ENCODE measurements around the gene DHPS.
"Not testable (repeated sequence)": the region's sequence is repeated elsewhere in the genome, so short reads cannot be mapped to it uniquely, and the experiment has no call there.

DHPS gene

DNA sequence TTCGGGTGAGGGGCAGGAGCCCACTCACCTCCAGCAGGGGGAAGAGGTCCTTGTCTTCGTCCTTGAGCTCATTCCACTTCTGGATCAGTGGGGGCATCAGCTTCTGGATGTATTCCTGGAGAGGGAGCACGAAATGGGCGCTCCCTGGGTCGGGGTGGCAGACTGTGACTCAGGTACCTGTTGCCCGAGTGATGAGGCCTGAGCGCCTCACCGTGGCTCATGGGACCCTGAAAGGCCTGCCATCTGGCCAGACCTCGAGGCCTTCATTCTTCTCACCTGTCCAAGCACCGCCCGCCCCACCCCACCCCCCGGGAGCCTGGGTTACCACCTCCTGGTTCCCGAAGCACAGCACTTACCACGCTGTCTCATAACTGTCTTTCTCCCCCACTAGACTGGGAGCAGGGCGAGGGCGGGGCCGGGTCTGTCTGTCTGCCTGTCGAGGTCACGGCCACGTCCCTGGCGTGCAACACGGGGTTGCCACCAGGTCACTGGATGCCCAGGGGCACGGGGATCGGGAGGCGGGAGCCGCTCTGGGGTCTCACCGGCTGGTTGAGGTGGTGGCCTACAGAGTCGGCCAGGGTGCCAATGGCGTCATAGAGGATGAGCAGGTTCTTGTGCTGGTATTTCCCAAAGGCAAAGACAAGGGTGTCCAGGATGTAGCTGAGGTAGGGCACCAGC is 24.1 kb upstream of the DHPS start:
- DNase-seq (ENCODE audit: low read depth in 2 of 2): no peak

DNA sequence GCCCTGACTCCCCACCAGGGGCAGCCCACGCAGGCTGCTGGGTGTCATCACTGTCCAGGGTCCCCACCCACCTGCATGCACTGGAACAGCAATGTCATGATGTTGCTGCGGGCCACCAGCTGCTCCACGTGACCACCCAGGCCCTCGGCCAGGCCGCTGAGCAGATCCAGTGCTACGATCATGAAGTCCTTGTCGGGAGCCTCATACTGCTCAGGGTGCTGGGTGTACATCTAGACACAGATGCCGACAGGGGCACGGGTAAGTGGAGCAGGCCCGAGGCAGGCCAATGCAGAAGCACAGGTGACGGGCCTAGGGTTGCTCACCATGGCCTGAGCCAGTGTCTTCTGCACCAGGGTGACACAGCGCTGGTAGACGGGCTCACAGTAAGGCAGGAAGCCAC is 23.5 kb upstream of the DHPS start:
- no peak for DNase-seq (ENCODE audit: low read depth in 2 of 2)

DNA sequence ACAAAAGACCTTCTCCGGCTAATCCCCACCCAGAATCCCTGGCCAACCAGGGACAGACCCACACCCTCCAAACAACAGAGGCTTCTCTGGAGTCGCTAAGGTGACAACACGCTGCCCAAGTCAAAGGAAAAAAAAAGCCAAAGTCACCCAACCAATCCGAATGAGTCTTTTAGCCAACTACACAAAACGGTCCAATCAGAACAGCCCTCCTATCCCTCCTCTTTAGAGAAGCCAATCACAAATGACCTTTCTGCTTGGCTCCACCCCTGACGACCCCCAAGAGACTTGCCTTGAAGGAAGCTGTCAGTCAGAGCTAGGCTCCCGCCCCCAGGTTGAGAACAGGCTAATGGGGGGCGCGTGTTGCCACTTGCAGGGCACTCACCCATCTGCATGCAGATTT is 21.4 kb upstream of the DHPS start:
- no peak for DNase-seq (ENCODE audit: low read depth in 2 of 2)

DNA sequence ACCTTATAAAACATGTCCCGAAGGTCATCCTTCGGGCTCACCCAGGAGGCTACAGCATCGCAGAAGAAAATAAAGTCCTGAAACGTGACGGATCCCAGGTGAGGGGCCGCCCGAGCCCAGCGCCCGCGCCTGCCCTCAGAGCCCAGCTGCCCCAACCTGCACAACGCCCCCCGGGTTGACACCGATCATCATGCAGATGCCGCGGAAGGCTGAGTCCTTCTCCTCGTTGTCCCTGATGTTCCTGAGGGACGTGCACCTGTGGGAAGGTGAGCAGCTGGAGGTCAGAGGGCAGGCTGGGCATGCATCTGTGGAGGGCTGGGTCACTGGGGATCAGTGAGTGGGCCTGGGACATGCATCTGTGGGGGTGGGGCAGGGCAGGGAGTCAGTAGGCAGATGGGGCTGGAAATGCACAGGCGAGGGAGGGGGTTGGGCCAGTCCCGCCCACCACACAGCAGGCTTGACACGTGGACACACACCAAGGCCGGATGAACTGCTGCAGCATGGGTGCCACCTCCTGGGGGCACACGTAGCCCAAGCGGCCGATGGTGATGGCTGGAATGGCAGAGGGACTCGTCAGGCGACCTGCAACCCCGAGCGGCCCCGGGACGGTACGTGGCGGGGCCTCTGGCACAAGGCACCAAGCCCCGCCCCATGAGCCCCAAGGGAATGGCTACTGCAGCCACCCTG is 20.1 kb upstream of the DHPS start:
- DNase-seq (ENCODE audit: low read depth in 2 of 2): no peak

DNA sequence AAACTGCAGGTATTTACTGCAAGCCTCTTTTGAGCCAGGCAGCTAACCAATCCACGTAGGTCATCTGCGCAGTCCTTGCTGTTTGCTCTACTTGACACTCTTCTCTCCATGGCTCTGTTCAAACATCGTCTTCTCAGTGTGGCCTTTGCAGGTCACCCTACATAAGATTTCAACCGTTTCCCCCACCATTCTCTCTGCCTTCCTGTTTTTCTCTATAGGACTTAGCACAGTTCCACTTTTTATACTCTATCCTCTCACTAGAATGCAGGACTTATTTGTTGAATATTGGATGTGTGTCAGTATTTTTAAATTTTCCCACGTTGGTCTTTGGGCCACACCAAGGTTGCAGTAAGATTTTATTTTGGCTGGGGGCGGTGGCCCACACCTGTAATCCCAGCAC is 16.5 kb upstream of the DHPS start:
- DNase-seq (ENCODE audit: low read depth in 2 of 2): no peak

DNA sequence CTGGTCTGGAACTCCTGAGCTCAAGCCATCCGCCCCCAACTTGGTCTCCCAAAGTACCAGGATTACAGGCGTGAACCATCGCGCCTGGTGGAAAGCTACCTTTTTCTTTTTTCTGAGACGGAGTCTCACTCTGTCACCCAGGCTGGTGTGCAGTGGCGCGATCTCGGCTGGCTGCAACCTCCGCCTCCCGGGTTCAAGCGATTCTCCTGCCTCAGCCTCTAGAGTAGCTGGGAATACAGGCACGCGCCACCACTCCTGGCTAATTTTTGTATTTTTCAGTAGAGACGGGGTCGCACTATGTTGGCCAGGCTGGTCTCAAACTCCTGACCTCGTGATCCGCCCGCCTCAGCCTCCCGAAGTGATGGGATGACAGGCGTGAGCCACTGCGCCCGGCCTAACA is 15.7 kb upstream of the DHPS start:
- not testable (repeated sequence) for DNase-seq (ENCODE audit: low read depth in 2 of 2)

DNA sequence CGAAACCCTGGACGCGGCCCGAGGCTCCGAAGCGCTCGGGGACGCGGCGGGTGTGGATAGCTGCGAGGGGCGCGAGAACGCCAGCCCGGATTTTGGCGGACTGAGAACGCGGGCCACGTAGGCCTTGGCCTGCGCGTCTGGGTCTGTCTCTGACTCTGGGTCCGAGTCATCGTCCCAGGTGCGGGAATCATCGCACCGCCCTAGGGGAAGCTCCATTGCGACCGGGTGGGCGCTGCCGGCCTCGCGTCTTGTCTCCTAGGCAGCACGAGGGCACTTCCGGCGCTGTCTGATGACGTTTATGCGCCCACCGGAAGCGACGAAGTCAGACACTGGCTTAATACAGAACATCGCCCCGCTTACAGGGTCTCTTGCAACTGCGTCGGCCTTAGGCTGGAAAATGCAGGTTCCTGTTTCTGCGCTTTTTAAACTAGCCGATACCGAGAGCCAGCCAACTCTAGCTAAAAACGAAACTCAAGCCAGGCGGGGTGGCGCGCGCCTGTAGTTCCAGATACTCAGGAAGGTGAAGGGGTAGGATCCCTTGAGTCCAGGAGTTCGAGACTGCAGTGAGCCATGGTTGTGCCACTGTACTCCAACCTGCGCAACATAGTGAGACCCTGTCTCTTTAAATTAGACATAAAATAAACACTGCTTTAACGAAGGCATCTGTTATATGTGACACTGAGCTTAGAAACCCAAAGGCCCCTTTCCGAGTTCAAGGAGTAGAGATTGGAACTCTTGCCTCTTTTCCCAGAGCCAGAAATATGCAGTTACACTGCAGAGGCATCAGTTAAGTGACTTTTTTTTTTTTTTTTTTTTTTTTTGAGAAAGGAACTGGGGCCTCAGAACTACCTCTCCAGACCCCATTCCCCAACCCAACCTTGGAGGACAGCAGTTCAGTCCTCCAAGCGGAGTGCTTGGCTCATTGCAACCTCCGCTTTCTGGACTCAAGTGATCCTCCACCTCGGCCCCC is 15.0 kb upstream of the DHPS start, which contains the start of gene FBXW9:
FBXW9 (minus strand) TSS at position 266 of the 970 bp plus-strand sequence; CDS start at position 216, 50 bp downstream.
- DNase-seq (ENCODE audit: low read depth in 2 of 2): peak; percentile 94 to 97

DNA sequence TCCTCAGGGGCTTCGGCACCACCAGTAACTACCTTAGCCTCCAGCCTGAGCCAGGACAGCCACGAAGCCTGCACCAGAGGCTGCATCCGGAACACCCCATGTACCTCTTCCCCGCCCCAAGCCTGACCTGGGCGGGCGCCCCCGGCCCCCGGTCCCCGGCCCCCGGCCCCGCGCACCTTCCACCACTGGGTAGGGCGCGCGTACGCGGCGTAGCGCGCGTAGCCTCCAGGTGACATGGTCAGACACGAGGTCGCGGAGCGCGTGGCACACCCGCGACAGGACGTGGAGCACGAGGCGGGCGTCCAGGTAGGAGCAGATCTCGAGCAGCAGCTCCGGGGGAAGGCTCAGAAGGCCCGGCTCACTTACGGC is 14.3 kb upstream of the DHPS start:
- no peak for DNase-seq (ENCODE audit: low read depth in 2 of 2)

DNA sequence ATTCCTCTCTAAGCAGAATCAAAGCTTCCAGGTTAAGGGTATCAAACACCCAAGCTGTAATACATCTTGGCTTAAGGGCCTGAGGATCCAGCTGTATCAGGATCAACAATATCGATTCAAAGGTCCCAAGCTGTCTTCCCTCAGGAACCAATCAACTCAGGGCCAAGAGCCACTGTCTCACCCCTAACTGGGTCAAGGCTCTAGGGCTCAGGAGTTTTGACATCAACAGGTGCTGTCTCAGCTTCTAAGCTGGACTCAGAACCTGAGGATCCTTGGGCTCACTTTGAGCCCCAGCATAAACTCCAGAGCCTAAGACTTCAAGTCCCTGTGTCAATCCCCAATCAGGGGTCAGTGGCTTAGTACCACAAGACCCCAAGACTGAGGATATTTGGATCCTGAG is 13.8 kb upstream of the DHPS start:
- no peak for DNase-seq (ENCODE audit: low read depth in 2 of 2)

DNA sequence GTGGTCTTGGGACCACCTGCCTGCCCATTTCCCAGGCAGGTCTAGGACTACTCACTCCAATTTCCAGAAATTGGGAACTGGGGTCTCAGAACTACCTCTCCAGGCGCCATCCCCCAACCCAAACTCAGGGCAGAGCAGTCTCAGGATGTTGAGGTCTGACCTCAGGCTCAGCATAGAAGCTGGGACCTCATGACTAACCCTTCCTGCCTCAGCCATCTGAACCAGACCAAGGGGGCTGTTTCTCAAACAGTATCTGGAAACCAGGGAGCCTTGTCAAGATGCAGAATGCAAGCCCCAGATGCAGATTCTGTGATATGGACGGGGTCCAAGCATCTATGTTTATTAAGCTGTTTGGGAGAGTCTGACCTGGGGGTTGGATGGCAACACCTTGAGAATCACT is 13.4 kb upstream of the DHPS start:
- DNase-seq (ENCODE audit: low read depth in 2 of 2): no peak

DNA sequence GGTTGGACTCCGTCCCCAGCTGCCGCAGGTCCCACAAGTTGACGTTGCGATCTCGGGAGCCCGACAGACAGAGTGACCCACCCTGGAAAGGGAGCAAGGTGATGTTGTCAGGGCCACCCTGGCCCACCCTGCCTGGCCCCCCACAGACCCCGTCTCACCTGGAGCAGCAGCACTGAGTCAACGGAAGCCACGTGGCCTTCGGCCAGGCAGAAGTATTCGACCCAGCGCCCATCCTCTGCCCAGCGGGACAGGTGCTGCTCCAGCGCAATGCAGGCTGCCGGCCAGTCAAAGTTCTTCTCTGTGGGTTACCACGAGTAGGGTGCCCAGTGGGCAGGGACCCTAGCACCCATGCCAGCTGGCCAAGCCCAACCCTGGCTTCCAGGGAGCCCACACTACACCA is 13.0 kb upstream of the DHPS start:
- DNase-seq (ENCODE audit: low read depth in 2 of 2): no peak

DNA sequence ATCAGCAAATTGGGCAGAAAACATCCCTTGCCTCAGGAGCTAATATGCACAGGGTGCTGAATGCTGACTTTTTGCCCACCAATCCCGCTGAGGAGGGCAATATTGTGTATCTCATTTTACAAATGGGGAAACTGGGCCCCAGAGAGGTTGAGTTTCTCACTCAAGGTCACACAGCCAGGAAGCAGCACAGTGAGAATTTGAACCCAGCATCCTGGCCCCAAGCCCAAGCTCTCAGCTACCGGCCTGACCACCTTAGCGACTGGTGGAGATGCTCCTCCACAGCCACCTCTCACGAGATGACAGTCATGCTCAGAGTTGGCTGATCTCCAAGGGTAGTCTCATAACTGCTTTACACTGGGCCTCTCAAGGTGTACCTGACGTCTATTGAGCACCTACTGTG is 11.3 kb upstream of the DHPS start:
- no peak for DNase-seq (ENCODE audit: low read depth in 2 of 2)

DNA sequence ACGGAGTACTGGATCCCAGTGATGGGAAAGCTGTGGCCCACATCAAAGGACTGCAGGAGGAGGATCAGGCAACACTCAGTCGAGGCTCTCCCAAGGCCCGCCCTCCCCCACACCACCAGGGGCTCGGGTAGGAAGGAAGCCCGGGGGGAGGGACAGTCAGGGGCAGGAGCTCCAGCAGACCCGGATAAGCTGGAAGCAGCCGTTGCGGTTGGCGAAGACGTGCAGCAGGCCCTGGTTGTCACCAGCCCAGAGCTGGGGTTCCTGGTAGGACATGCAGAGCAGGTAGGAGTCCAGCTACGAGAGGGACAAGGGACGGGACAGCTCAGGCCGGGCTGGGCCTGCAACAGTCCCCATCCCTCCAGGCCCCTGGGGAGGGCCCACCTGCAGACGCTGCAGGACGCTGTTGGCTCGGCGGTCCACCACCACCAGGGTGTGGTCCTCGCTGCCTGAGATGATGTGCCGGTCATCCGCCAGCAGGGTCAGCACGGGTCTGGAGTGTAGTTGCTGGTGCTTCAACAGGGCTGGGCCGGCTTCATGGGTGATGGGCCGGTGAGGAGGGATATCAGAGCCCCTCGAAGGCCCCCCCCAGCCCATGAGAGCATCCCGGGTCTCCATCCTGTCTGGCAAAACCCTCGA is 8.0 kb upstream of the DHPS start:
- DNase-seq (ENCODE audit: low read depth in 2 of 2): no peak

DNA sequence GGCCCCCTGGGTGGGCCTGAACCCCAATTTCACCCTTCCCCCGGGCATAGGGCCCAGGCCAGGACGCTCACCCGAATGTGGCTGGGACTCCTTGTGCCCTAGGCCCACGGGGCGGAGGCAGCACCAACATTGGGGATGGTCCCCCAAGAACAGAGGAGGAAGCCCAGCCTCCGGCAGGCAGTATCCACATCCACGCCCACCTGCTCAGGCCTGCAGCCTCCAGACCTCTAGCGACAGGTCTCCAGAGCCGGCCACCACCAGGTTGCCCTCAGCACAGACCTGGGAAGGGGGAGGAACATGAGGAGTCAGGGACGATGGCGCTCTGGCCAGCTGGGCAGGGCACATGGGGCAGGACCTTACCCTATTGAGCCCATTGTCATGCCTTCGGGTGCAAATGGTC is 7.3 kb upstream of the DHPS start:
- no peak for DNase-seq (ENCODE audit: low read depth in 2 of 2)

DNA sequence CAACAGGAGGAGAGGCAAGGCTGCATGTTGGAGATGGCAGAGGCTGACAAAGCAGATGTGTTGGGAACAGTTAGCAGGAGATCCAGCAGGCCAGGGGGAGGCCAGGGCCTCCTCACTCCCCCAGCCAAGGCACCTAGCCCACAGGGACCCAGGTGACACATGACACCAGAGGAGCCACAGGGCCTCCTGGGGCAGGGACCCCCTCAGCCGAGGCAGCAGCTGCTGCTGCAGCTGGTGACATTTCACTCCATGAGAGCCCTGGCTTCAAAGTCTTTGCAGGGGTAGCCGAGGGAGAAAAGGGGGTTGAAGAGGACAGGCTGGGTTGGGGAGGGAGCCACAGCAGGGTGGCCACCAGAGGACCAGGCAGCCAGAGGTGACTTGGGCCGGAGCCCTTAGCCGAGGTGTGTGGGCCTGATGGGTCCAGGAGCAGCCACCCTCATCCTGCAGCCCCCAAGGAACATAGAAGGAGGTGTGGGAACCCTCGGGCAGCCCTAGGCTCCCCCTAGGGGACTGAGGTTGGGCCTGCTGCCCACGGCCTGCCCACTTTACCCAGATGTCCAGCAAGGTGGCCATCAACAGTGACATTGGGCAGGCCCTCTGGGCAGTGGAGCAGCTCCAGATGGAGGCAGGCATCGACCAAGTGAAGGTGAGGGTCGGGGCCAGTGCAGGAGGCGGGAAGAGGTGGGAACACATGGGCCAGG is 6.0 kb upstream of the DHPS start, which contains the start of gene GNG14:
GNG14 (plus strand) TSS at position 503 of the 701 bp plus-strand sequence; CDS start at position 554, 51 bp downstream.
- no peak for DNase-seq (ENCODE audit: low read depth in 2 of 2)

DNA sequence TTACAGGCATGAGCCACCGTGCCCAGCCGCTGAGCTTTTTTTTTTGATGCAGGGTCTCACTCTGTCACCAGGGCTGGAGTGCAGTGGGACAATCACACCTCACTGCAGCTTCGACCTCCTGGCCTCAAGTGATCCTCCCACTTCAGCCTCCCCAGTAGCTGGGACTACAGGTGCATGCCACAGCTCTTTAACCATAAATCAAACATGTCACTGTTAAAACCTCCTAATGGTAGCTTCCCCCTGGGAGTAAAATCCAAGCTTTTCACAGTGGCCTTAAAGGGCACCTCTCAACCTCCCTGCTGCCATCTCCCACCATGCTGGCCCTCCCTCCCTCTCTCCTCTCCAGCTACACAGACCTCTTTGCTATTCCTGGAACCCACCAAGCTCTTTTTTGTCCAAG is 4.2 kb upstream of the DHPS start:
- no peak for DNase-seq (ENCODE audit: low read depth in 2 of 2)

DNA sequence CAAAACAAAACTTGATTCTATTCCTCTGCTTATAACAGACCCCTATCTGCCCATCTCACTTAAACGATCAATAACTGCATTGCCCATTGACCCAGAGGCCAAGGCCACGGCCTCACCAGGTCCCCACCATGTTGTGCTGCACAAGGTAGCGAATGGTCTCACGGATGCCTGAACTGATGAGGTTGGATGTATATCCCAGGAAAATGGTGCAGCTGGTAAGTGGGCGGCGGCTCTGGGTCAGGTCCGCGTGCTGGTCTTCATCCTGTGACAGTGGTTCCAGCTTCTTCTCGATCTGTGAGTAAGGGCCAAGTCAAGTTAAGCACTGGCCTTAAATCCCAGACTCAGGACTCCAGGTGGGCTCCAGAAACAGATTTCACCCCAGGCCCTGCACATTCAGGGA is 1.6 kb downstream of the DHPS start:
- DNase-seq (ENCODE audit: low read depth in 2 of 2): no peak

DNA sequence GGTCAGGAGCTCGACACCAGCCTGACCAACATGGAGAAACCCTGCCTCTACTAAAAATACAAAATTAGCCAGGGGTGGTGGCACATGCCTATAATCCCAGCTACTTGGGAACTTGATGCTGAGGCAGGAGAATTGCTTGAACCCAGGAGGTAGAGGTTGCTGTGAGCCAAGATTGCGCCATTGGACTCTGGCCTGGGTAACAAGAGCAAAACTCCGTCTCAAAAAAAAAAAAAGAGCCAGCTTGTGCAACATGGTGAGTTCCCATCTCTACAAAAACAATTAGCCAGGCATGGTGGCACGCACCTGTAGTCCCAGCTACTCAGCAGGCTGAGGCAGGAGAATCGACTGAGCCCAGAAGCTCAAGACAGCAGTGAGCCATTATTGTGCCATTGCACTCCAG is 3.6 kb downstream of the DHPS start:
- not testable (repeated sequence) for DNase-seq (ENCODE audit: low read depth in 2 of 2)

DNA sequence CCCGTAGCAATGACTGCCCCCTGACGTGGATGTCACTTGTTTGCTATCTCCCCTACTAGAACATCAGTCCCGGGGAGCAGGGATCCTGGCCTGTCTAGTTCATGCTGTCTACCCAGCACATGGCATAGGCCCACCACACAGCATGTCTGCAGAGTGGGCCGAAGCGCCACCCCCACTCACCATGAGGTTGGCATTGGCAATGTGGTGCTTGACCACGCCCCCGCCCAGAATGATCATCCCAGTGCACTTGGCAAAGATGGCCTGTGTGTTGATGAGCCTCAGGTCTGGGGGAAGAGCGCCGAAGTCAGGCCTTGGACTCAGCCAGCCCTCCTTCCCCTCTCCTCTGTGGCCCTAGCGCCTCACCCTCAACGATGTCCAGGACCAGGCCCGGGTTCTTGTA is 4.8 kb downstream of the DHPS start:
- DNase-seq (ENCODE audit: low read depth in 2 of 2): no peak

DNA sequence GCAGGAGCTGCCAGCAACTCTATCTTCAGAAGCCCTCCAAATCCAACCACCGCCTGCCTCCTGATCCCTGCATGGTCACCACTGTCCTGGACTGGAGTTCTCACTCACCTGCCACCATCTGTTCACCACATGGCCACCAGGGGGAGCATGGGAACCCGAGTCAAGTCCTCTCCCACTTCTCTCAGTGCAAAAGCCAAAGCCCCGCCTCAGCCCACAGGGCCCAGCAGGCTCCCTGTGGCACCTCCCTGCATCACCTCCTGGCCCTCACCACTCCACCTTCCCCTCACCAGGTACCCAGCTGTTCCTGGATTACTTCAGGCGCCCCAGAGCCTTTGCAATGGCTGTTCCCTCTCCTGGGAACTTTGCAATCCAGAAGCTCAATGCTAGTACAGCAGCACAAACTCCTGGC is 5.3 kb downstream of the DHPS start:
- peak; percentile 57 to 76 for DNase-seq (ENCODE audit: low read depth in 2 of 2)

DNA sequence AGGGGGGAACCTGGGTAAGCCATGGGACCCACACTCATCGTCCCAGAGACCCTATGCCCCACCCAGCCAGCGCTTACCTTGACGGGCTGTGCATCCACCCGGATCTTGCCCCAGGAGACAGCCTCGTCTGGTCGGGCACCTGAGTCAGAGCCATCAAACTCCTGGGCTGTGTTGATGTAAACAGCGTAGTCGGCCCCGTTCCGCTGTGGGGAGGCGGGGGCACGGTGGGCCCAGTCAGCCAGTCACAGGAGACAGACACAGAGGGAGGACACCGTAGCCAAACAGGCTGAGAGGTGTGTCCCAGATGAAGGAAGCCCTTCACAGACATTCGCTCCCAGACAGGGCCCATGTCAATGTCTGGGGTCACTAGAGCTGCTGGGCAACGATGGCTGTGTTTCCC is 5.7 kb downstream of the DHPS start:
- DNase-seq (ENCODE audit: low read depth in 2 of 2): no peak
